IMR-90 (cell line): Measurements from ENCODE around the gene LYSMD3. TPM values are rescaled to one million over a fixed set of nuclear protein-coding genes. Genes with fewer than 3 reads are reported as not detected.

Experiments
- ATAC-seq: fragments of 200-7000 bp; cut with Tn5 transposase; 2 replicates; pipeline ENCODE4 v1.9.1; 2020; ENCODE audit warnings: low read depth, mild to moderate bottlenecking, moderate library complexity
- BruUV-seq: library from RNA; stranded (reverse); fragments of 400-500 nt; replicated peaks from 2 replicates; lab custom pipeline; 2021; lab: Mats Ljungman, UMichigan
- CTCF ChIA-PET: fragments of 300-600 bp; formaldehyde crosslinking; extraction: SDS; loops from one replicate; lab custom pipeline; 2021; ENCODE audit warnings: antibody characterized with exemption; lab: Yijun Ruan, JAX
- POLR2A ChIA-PET: fragments of 300-600 bp; sonication (Branson Sonifier 250); formaldehyde crosslinking; loops from one replicate; lab custom pipeline; 2022; ENCODE audit warnings: antibody characterized with exemption; ENCODE audit not compliant: unreplicated experiment; lab: Charles Lee
- DNase-seq: peaks from one replicate; pipeline ENCODE4 v3.0.0; 2013
- H2AFZ ChIP-seq: replicated peaks from 2 replicates; pipeline ENCODE3; 2013; ENCODE audit warnings: low read length, mild to moderate bottlenecking; ENCODE audit not compliant: poor library complexity
- H2AK5ac ChIP-seq: 2 replicates; pipeline ENCODE4 v1.6.1; 2013; ENCODE audit warnings: low read depth, low read length, inconsistent platforms
- H2AK9ac ChIP-seq: replicated peaks from 2 replicates; pipeline ENCODE3; 2013; ENCODE audit warnings: mild to moderate bottlenecking, low read depth, low read length, moderate library complexity; ENCODE audit not compliant: poor library complexity
- H2BK120ac ChIP-seq: 2 replicates; pipeline ENCODE4 v1.6.1; 2013; ENCODE audit warnings: low read depth, low read length, inconsistent platforms
- H2BK15ac ChIP-seq: 3 replicates; pipeline ENCODE4 v1.6.1; 2013; ENCODE audit warnings: low read depth, low read length, inconsistent platforms
- H2BK20ac ChIP-seq: 2 replicates; pipeline ENCODE4 v1.6.1; 2013; ENCODE audit warnings: low read depth, mild to moderate bottlenecking, inconsistent platforms, low read length, moderate library complexity
- H2BK5ac ChIP-seq: 2 replicates; pipeline ENCODE4 v1.6.1; 2013; ENCODE audit warnings: mild to moderate bottlenecking, low read depth, low read length, inconsistent platforms; ENCODE audit not compliant: poor library complexity, severe bottlenecking
- H3K14ac ChIP-seq: replicated peaks from 2 replicates; pipeline ENCODE4 v1.6.1; 2013; ENCODE audit warnings: low read depth, low read length, inconsistent platforms
- H3K18ac ChIP-seq: 2 replicates; pipeline ENCODE4 v1.6.1; 2013; ENCODE audit warnings: low read depth, low read length, control low read depth
- H3K23ac ChIP-seq: 2 replicates; pipeline ENCODE4 v1.6.1; 2013; ENCODE audit warnings: low read depth, low read length, inconsistent platforms
- H3K27ac ChIP-seq: 2 replicates; pipeline ENCODE4 v1.5.1; 2013; ENCODE audit warnings: mild to moderate bottlenecking, control low read depth, low read length; ENCODE audit not compliant: insufficient read depth
- H3K27me3 ChIP-seq: 2 replicates; pipeline ENCODE4 v1.6.1; 2013; ENCODE audit warnings: low read length; ENCODE audit not compliant: control insufficient read depth, insufficient read depth
- H3K36me3 ChIP-seq: 2 replicates; pipeline ENCODE4 v1.6.1; 2013; ENCODE audit warnings: low read length, mixed read lengths; ENCODE audit not compliant: control insufficient read depth, insufficient read depth
- H3K4ac ChIP-seq: 2 replicates; pipeline ENCODE4 v1.6.1; 2013; ENCODE audit warnings: low read depth, low read length, inconsistent platforms
- H3K4me1 ChIP-seq: 2 replicates; pipeline ENCODE4 v1.6.1; 2013; ENCODE audit warnings: low read length, mixed read lengths; ENCODE audit not compliant: control insufficient read depth, insufficient read depth
- H3K4me2 ChIP-seq: 2 replicates; pipeline ENCODE4 v1.6.1; 2013; ENCODE audit warnings: low read depth, mild to moderate bottlenecking, control low read depth, low read length, moderate library complexity
- H3K4me3 ChIP-seq: 2 replicates; pipeline ENCODE4 v1.5.1; 2013; ENCODE audit warnings: low read depth, mild to moderate bottlenecking, control low read depth, low read length, moderate library complexity; ENCODE audit not compliant: insufficient read depth
- H3K56ac ChIP-seq: 2 replicates; pipeline ENCODE4 v1.6.1; 2013; ENCODE audit warnings: low read length, inconsistent platforms; ENCODE audit not compliant: insufficient read depth; ENCODE audit errors: extremely low read depth
- H3K79me1 ChIP-seq, 2 experiments: 2 replicates each; pipeline ENCODE4 v1.6.1; 2013; ENCODE audit warnings: low read length in 2 of 2, inconsistent platforms in 1 of 2, low read depth in 1 of 2
- H3K9ac ChIP-seq: 2 replicates; pipeline ENCODE4 v1.6.1; 2013; ENCODE audit warnings: low read depth, low read length, control low read depth
- H3K9me1 ChIP-seq: 2 replicates; pipeline ENCODE4 v1.6.1; 2013; ENCODE audit warnings: low read length, inconsistent platforms; ENCODE audit not compliant: insufficient read depth
- H3K9me3 ChIP-seq: 2 replicates; pipeline ENCODE4 v1.6.1; 2013; ENCODE audit warnings: low read length; ENCODE audit not compliant: control insufficient read depth, insufficient read depth
- H4K20me1 ChIP-seq: 2 replicates; pipeline ENCODE4 v1.6.1; 2013; ENCODE audit warnings: low read length, inconsistent platforms; ENCODE audit not compliant: insufficient read depth
- H4K5ac ChIP-seq: 2 replicates; pipeline ENCODE4 v1.6.1; 2013; ENCODE audit warnings: mild to moderate bottlenecking, low read depth, low read length, control low read depth
- H4K8ac ChIP-seq, 2 experiments: 2 replicates each; pipeline ENCODE4 v1.6.1; 2013; ENCODE audit warnings: low read depth in 2 of 2, low read length in 2 of 2, control low read depth in 1 of 2, inconsistent platforms in 1 of 2
- H4K91ac ChIP-seq: 2 replicates; pipeline ENCODE4 v1.6.1; 2013; ENCODE audit warnings: low read depth, low read length, inconsistent platforms; ENCODE audit not compliant: insufficient read depth
- BHLHE40 ChIP-seq: fragments of 150-350 bp; IDR thresholded peaks from 2 replicates; pipeline ENCODE4 v1.6.1; 2016; ENCODE audit warnings: mild to moderate bottlenecking, low read depth, low read length
- CEBPB ChIP-seq: IDR thresholded peaks from 2 replicates; pipeline ENCODE4 v1.6.1; 2012; ENCODE audit warnings: low read depth, low read length, improper control_type of control experiment
- FOS ChIP-seq: fragments of 150-350 bp; IDR thresholded peaks from 2 replicates; pipeline ENCODE4 v1.6.1; 2016; ENCODE audit warnings: low read depth, low read length
- MAZ ChIP-seq: IDR thresholded peaks from 2 replicates; pipeline ENCODE4 v1.6.1; 2012; ENCODE audit warnings: low read depth, mild to moderate bottlenecking, low read length, improper control_type of control experiment, moderate library complexity, borderline replicate concordance
- POLR2A ChIP-seq: IDR thresholded peaks from 2 replicates; pipeline ENCODE4 v1.6.1; 2012; ENCODE audit warnings: mild to moderate bottlenecking, low read depth, low read length
- RAD21 ChIP-seq: IDR thresholded peaks from 2 replicates; pipeline ENCODE4 v1.6.1; 2012; ENCODE audit warnings: low read length, improper control_type of control experiment
- RCOR1 ChIP-seq: IDR thresholded peaks from 2 replicates; pipeline ENCODE4 v1.6.1; 2012; ENCODE audit warnings: mild to moderate bottlenecking, low read length, improper control_type of control experiment; ENCODE audit not compliant: insufficient replicate concordance
- USF2 ChIP-seq: fragments of 150-350 bp; IDR thresholded peaks from 2 replicates; pipeline ENCODE4 v1.6.1; 2017; ENCODE audit warnings: mild to moderate bottlenecking, antibody characterized with exemption, low read length, low read depth
- dilution Hi-C: fragments of 300-500 bp; cut with HindIII; formaldehyde crosslinking; loops from one replicate; pipeline ENCODE4 v1.14.3; 2018; ENCODE audit warnings: low sequenced_read_pairs; ENCODE audit not compliant: unreplicated experiment
- in situ Hi-C: fragments of 300-500 bp; cut with MboI; formaldehyde crosslinking; loops from 3 replicates; pipeline ENCODE4 v1.14.3; 2019; ENCODE audit warnings: low sequenced_read_pairs, inconsistent platforms, mixed read lengths
- intact Hi-C: fragments of 100-400 bp; cut with micrococcal nuclease; formaldehyde crosslinking; loops from 2 replicates; pipeline ENCODE4 v1.10.0; 2022
- polyA plus RNA-seq, 3 experiments: library from polyadenylated mRNA; depleted of rRNA; stranded (reverse); fragments of >200 nt; gene quantifications; 2 replicates each; pipeline ENCODE4 v1.2.3, GENCODE V29; 2012; ENCODE audit warnings: low replicate concordance in 1 of 3
- total RNA-seq: library from RNA; depleted of rRNA; stranded (reverse); fragments of >200 nt; gene quantifications from 2 replicates; pipeline ENCODE4 v1.2.3, GENCODE V29; 2012

The LYSMD3 gene
- total and polyA plus RNA-seq, 2 of the 4 experiments (the other 2 are of a cell fraction), result 10.2 to 21.1 TPM

- Histone ChIP-seq H2BK15ac (no peak overlapping the region), H3K27me3 (no peaks in the 10 kb centered on the region)
- intact Hi-C loops, result no loop called here
Observed at GRCh38 chr5:90518661-90519060, 10.7 kb downstream of the LYSMD3 start.

More at GRCh38 chr5:90518661-90519060, 10.7 kb downstream of the LYSMD3 start:
- Histone ChIP-seq H2AK5ac (no peak overlapping the region), H3K36me3 (peaks cover 14% of the 10 kb centered on the region), H4K20me1 (no peaks in the 10 kb centered on the region), H2BK20ac (no peak overlapping the region), H3K27ac (no peak overlapping the region), H4K5ac (no peak overlapping the region), H2BK5ac (no peak overlapping the region), H3K18ac (no peak overlapping the region), H4K8ac (no peak overlapping the region), H3K9me1 (no peaks in the 10 kb centered on the region), H2BK120ac (no peak overlapping the region), H2AFZ (no peak overlapping the region), H3K79me1 (peaks cover 6 to 15% of the 10 kb centered on the region in 2 experiments; a peak in 3 of 4 replicates), H3K56ac (no peak overlapping the region), H3K9ac (no peak overlapping the region), H3K23ac (no peak overlapping the region), H3K9me3 (no peaks in the 10 kb centered on the region), H3K14ac (no peak overlapping the region), H2AK9ac (no peak overlapping the region), H4K91ac (no peak overlapping the region), H3K4ac (no peak overlapping the region), H3K4me1 (no peaks in the 10 kb centered on the region; the same call in 1 of the 2 replicates), H3K4me3 (no peak overlapping the region), H3K4me2 (no peak overlapping the region)
- in situ Hi-C loops (no loop called here), dilution Hi-C loops (no loop called here)
- peak; percentile 15 for DNase-seq
- POLR2A ChIA-PET, result no interaction called here
- ATAC-seq, result no peak
- CTCF ChIA-PET, result no interaction called here
- BruUV-seq, result TSS peak; percentile 24
- TF ChIP-seq POLR2A (no peak), FOS (no peak), RCOR1 (no peak), MAZ (no peak), RAD21 (no peak), BHLHE40 (no peak), USF2 (peak; percentile 65; the same call in 1 of the 2 replicates), CEBPB (no peak)
